NCI-H226 (cell line): Measurements from ENCODE around the gene MARCHF11.

Experiments
- DNase-seq: peaks from one replicate; pipeline ENCODE4 v3.0.0-alpha.2; 2015

MARCHF11 gene

GRCh38 chr5:16049761-16050160 is 129.8 kb downstream of the MARCHF11 start:
- no peak for DNase-seq

GRCh38 chr5:16048132-16048531 is 131.5 kb downstream of the MARCHF11 start:
- DNase-seq = no peak

- no peak for DNase-seq
These were observed 136.1 kb downstream of the MARCHF11 start for GRCh38 chr5:16043349-16043965.

GRCh38 chr5:16037121-16037845 is 142.3 kb downstream of the MARCHF11 start:
- no peak for DNase-seq

GRCh38 chr5:16034319-16035001 is 145.1 kb downstream of the MARCHF11 start:
- DNase-seq = no peak

GRCh38 chr5:16033187-16033925 is 146.2 kb downstream of the MARCHF11 start:
- DNase-seq = no peak

- DNase-seq = no peak
These were observed 150.9 kb downstream of the MARCHF11 start for GRCh38 chr5:16028708-16029107.

GRCh38 chr5:16025681-16026080 is 153.9 kb downstream of the MARCHF11 start:
- no peak for DNase-seq

GRCh38 chr5:16018970-16019369 is 160.6 kb downstream of the MARCHF11 start:
- DNase-seq = no peak

GRCh38 chr5:16017720-16018119 is 161.9 kb downstream of the MARCHF11 start:
- no peak for DNase-seq
